Right atrium auricular region (tissue), 2 donors: ENCODE results near the gene FARS2. TPM values are rescaled to one million over a fixed set of nuclear protein-coding genes. Genes with fewer than 3 reads are reported as not detected.

Source experiments
- DNase-seq: peaks from one replicate; pipeline ENCODE4 v3.0.0-alpha.2; 2019; ENCODE audit warnings: low spot score
- H3K27ac ChIP-seq, 2 donors: fragments of 200-600 bp; sonication (generic); 1 replicate in 1 of 2; 2 replicates in 1 of 2; pipeline ENCODE4 v1.5.1; 2016 to 2019
- H3K27me3 ChIP-seq, 2 donors: fragments of 200-600 bp; sonication (generic); one replicate each; pipeline versions ENCODE4 v1.5.1 to v1.6.0; 2017 to 2019
- H3K36me3 ChIP-seq: fragments of 200-600 bp; sonication (generic); one replicate; pipeline ENCODE4 v1.5.1; 2016
- H3K4me1 ChIP-seq, 2 donors: fragments of 200-600 bp; sonication (generic); one replicate each; pipeline versions ENCODE4 v1.5.1 to v1.6.0; 2017 to 2019
- H3K4me3 ChIP-seq, 2 donors: fragments of 200-600 bp; sonication (generic); 1 replicate in 1 of 2; 2 replicates in 1 of 2; pipeline ENCODE4 v1.5.1; 2017 to 2019; ENCODE audit warnings: mild to moderate bottlenecking in 1 of 2, moderate library complexity in 1 of 2
- H3K9me3 ChIP-seq, 2 donors: fragments of 200-600 bp; sonication (generic); one replicate each; pipeline ENCODE4 v1.5.1; 2019
- CTCF ChIP-seq, 2 donors: fragments of 200-600 bp; sonication (generic); IDR thresholded peaks; one replicate each; pipeline ENCODE4 v1.5.1; 2019; ENCODE audit warnings: antibody characterized with exemption in 2 of 2
- total RNA-seq, 2 donors: library from RNA; depleted of rRNA; stranded (reverse); fragments of >200 nt; gene quantifications; one replicate each; pipeline ENCODE4 v1.1.0, GENCODE V29; 2016

The FARS2 gene
- total RNA-seq, 2 donors from 2014 or later, result 9.4 to 15.0 TPM

DNA sequence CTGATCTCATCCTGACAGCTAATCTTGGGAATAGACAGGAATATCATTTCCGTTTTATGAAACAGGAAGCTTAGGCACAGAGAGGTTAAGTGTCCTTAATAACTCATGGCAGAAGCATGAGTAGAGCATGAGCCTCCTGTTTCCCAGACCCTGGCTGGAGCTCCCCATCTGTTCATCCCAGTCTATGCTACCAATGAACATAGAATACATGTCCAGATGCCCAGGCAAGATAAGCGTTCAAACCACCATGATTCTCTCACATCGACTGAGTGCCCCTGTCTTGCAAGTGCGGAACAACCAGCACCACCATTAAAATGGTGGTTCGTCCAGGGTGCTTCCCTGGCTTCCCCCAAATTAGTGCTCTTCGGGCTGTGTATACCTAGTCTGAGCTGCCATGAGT lies 217.1 kb downstream of the FARS2 start:
- no peak for TF ChIP-seq CTCF (IDR thresholded peaks at IDR 0.05)
- DNase-seq, result no peak
- Histone ChIP-seq H3K27ac (no peak overlapping the region), H3K27me3 (no peaks in the 10 kb centered on the region), H3K36me3 (no peaks in the 10 kb centered on the region), H3K4me3 (no peak overlapping the region), H3K4me1 (peaks cover 0 to 8% of the 10 kb centered on the region in 2 donors), H3K9me3 (no peaks in the 10 kb centered on the region)

GRCh38 chr6:5481033-5481432 lies 219.7 kb downstream of the FARS2 start:
- Histone ChIP-seq H3K9me3 (no peaks in the 10 kb centered on the region), H3K4me1 (peaks cover 0 to 8% of the 10 kb centered on the region in 2 donors), H3K36me3 (no peaks in the 10 kb centered on the region), H3K27me3 (no peaks in the 10 kb centered on the region), H3K27ac (no peak overlapping the region), H3K4me3 (no peak overlapping the region)
- TF ChIP-seq CTCF (IDR thresholded peaks at IDR 0.05), result no peak
- no peak for DNase-seq

DNA sequence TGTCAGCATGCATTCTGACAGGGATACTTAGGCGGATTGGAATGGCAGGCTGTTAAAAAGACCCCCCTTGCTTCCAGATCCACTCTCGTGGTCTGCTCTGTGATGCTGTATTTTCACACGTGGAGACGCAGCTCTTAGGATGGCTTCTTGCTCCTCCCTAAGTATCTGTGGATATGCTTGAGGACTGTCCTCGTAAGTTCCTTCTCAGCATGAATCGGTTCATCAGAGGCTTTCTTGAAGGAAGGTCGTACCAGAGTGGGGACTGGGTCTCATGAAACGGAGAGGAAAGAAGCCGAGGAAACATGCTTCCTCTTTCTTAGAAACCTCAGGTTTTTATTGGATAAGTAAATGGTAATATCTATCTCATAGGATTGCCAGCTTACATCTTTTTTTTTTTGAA lies 220.4 kb downstream of the FARS2 start:
- no peaks in the 10 kb centered on the region for H3K9me3 ChIP-seq
- H3K27ac ChIP-seq, result no peak overlapping the region
- no peaks in the 10 kb centered on the region for H3K36me3 ChIP-seq
- H3K4me3 ChIP-seq, result no peak overlapping the region
- no peak for DNase-seq
- TF ChIP-seq CTCF (IDR thresholded peaks at IDR 0.05), result no peak
- H3K27me3 ChIP-seq, result no peaks in the 10 kb centered on the region
- H3K4me1 ChIP-seq, result peaks cover 0 to 8% of the 10 kb centered on the region in 2 donors

GRCh38 chr6:5482619-5483018 lies 221.3 kb downstream of the FARS2 start:
- H3K4me3 ChIP-seq, result no peak overlapping the region
- H3K27ac ChIP-seq, result no peak overlapping the region
- TF ChIP-seq CTCF (IDR thresholded peaks at IDR 0.05), result no peak
- DNase-seq, result no peak
- no peaks in the 10 kb centered on the region for H3K27me3 ChIP-seq
- H3K4me1 ChIP-seq, result peaks cover 0 to 8% of the 10 kb centered on the region in 2 donors
- H3K36me3 ChIP-seq, result no peaks in the 10 kb centered on the region
- no peaks in the 10 kb centered on the region for H3K9me3 ChIP-seq

- Histone ChIP-seq H3K4me3 (no peak overlapping the region), H3K4me1 (peaks cover 0 to 8% of the 10 kb centered on the region in 2 donors), H3K9me3 (no peaks in the 10 kb centered on the region), H3K27ac (no peak overlapping the region), H3K36me3 (no peaks in the 10 kb centered on the region), H3K27me3 (no peaks in the 10 kb centered on the region)
- no peak for TF ChIP-seq CTCF (IDR thresholded peaks at IDR 0.05)
- DNase-seq, result no peak
These were observed 223.4 kb downstream of the FARS2 start for GRCh38 chr6:5484692-5485091.

- H3K27ac ChIP-seq, result no peak overlapping the region
- H3K4me1 ChIP-seq, result no peaks in the 10 kb centered on the region
- H3K36me3 ChIP-seq, result no peaks in the 10 kb centered on the region
- no peak for TF ChIP-seq CTCF (IDR thresholded peaks at IDR 0.05)
- no peak overlapping the region for H3K4me3 ChIP-seq
- H3K9me3 ChIP-seq, result no peaks in the 10 kb centered on the region
- no peak for DNase-seq
- no peaks in the 10 kb centered on the region for H3K27me3 ChIP-seq
These were observed 224.9 kb downstream of the FARS2 start for GRCh38 chr6:5486214-5486613.
